T-helper 2 cell (primary cell): ENCODE results near the gene RXRA.

Experiments used
- DNase-seq, 5 experiments: peaks; one replicate each; pipeline versions ENCODE4 v3.0.0 to v3.0.0-alpha.2; 2012 to 2022

RXRA gene

DNA sequence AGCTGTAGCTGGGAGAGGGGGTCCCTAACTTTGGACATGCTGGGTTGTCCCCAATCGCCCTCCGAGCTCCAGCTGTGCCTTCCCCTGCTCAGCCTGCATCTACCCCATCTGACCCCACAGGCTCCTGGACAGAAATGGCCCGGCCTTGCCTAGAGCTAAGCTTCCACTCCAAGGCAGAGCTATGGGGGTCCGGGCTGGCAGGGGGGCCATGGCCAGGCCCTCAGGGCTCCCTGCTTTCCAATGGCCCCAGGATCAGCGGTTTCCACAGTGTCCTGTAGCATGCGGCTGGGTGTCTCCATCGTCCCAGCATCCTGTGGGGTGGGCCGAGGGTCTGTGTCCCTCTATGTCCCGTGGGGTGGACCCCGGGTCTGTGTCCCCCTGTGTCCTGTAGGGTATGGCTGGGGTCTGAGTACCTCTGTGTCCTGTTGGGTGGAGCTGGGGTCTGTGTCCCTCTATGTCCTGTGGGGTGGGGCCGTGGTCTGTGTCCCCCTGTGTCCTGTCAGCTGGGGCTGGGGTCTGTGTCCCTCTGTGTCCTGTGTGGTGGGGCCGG lies 130.6 kb downstream of the RXRA start:
- no peak for DNase-seq

DNA sequence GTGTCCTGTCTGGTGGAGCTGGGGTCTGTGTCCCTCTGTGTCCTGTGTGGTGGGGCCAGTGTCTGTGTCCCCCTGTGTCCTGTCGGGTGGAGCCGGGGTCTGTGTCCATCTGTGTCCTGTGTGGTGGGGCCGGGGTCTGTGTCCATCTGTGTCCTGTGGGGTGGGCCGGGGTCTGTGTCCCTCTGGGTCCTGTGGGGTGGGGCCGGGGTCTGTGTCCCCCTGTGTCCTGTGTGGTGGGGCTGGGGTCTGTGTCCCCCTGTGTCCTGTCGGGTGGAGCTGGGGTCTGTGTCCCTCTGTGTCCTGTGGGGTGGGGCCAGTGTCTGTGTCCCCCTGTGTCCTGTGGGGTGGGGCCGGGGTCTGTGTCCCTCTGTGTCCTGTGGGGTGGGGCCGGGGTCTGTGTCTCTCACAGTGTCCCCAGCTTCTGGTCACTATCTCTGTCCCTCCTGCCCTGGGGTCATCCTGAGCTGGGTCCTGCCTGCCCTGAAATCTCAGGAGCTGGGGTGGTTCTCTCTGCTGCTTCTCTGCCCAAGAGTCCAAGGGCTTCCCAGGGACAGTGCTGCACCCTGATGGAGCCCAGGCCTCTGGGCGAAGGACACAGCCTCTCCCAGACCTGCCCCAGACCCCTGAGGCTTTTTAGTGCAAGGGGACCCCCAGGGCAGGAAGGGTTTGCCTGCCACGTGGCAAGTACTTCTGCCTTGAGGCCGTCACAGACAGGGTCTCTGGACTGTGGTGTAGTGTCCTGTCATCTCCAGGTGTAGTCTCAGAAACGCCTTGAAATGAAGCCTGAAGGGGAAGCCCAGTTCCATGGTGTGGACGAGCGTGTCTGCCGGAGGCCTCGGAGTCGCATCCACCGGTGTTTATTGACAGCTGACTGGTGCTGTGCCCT lies 131.3 kb downstream of the RXRA start:
- no peak for DNase-seq

DNA sequence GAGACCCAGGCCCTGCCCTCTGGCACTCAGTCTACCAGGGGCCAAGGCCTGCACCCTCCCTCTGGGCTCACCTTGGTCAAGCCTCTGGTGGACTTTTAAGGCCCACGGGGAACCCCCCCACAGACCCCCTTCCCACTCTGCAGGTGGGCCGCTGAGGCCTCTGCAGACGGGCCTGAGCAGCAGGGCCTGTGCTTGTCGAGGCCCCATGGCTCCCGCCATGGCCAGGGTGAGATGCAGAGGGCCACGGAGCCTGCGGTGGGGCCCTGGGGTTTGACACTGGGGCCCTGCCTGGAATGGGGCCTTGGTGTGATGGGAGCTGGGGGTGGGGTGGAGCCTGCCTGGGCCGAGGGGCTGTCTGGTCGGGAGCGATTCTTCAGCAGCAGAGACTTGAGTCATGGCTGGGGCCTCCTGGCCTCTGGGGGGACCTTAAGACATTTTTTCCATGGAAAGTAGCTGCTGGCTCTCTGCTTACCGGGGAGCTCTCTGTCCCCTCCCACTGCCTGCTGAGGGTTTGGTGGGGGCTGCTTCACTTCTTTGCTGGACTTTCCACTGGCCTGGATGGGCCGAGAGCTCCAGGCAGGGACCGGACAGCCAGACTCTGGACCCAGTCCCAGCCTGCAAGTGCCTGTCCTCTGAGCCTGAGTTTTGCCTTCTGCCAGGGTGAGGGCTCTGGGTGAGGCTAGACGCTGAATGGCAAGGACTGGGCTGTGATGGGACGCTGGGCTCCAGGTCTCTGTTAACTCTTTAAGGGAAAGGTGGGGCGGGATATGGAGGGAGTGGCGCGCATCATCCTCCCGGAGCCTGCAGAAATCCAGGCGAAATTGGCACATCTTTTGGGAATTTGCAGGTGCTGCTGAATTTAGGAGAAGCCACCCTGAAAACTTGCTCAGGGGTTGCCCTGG lies 132.2 kb downstream of the RXRA start:
- DNase-seq: no peak

DNA sequence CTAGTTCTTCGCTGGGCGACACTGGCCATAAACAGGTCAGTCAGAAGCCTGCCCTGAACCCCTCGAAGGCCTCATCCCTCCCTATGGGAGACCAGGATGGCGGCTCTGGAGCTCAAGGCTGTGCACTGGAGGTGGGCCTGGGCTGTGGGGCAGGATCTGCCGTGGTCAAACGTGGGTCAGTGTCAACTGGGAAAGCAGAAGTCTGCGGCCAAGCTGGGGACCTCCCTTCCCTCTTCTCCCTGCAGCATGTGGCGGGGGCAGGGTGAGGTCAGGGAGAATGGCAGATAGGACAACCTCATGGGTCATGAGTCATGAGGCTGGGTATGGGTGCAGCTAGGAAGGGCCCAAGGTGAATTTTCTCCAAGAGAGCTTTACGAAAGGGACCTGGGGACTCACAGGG lies 132.9 kb downstream of the RXRA start:
- no peak for DNase-seq

DNA sequence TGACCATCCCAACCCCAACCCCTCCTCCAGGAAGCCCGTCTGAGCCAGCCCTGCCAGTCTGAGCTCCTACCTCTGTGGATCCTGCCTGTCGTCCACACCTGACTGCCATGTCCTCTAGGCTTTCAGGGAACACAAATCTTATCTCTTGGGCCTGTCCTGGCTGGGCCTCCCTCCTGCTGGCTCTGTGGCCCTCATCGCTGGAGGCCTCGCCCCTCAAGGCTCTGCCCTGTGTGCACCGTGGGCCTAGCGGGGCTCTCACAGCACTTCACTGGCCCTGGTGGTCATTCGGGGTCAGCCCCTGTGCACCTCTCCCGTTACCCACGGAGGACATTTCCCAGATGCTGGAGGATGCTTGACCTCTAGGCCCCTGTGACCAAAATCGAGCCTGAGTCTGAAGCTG lies 133.3 kb downstream of the RXRA start:
- DNase-seq: no peak

DNA sequence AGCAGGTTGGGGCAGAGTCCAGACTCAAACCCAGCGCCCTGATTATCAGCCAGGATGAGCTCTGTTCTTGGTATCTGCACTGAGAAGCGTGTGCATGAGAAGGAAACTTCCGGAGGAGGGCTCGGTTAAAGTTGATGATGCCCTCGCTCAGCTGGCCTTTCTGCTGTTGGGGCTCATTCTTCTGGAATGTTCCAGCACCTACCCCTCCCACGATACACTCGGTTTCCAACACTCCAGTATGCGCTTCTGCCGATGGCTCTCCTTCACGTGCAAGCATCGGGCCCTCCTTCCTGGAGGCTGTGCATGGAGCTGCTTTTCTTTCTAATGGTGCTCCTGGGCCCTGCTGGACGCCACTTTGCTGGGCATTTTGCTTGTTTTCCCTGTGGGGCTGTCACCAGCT lies 134.0 kb downstream of the RXRA start:
- no peak for DNase-seq

DNA sequence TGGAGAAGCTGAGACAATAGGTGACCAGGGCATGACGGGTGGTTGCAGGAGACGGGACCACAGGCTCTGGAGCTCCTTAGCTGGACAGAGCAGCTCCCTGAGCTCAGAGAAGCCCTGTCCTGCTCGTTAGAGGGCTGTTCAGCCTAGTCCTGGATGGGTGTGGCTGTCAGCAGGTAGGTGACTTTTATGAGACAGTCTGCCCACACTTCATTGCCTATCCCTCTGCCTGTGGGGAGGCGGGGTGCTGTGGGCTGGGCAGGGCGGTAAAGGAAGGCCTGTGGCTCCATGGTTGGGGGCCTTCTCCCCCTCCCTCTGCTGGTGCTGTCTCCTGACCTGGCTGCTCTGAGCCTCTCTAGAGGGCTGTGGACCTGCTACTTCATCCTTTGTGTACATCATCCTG lies 134.6 kb downstream of the RXRA start:
- DNase-seq: no peak

DNA sequence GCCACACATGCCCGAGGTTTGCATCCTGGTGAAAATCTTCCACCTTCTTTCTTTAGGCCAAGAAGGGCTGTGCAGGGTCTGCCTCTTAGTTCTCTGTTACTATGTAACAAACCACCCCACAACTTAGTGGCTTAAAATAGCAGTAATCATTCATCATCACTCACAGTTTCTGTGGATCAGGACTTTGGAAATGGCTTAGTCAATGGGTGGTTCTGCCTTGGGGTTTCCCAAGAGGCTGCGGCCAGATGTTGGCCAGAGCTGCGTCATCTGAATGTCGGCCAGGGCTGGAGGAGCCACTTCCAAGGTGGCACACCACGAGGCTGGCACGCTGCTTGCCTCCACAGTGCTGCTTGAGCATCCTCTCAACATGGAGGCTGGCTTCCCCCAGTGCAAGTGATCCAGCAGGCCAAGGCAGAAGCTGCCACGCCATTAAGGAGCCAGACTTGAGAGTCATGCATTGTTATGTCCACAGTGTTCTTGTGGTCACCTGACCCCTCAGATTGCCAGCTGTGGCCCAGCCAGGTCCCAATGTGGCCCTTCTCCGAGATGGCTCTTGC lies 135.2 kb downstream of the RXRA start:
- no peak for DNase-seq

DNA sequence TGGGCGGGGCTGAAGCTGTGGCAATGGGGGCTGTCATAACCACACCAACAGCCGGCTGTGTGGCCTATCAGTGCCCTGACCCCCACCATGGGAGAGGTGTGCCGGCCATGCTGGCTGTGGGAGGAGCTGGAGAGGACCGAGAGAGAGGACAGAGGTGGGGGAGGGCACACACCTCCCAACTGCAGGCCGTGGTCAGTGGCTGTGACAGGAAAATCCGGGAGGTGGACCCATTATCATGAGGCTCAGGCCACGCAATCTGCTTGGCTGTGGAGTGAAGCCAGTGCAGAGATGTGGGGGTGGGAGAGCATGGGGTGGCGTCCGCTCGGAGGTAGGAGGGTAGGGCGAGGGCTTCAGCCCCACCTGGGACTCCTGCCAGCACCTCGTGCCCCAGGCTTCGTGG lies 136.1 kb downstream of the RXRA start:
- no peak for DNase-seq

DNA sequence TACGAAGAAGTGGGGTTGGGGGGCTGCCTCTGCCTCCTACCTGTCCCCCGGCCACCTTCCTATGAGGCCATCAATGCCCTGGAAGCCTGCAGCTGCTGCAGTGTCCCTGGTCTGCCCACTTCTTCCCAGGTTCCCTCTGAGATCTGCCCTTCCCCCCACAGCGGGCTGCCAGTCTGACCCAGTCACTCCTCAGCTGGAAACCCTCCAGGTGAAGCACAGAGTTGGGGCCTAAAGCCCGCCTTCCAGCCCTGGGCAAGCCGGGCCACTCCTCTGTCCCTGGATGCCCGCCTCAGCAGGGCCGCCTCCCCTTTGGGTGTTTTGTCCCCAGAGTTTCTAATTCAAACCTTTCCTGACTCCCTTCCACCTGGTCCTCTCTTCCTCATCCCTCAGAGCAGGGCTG lies 137.0 kb downstream of the RXRA start:
- DNase-seq: no peak

DNA sequence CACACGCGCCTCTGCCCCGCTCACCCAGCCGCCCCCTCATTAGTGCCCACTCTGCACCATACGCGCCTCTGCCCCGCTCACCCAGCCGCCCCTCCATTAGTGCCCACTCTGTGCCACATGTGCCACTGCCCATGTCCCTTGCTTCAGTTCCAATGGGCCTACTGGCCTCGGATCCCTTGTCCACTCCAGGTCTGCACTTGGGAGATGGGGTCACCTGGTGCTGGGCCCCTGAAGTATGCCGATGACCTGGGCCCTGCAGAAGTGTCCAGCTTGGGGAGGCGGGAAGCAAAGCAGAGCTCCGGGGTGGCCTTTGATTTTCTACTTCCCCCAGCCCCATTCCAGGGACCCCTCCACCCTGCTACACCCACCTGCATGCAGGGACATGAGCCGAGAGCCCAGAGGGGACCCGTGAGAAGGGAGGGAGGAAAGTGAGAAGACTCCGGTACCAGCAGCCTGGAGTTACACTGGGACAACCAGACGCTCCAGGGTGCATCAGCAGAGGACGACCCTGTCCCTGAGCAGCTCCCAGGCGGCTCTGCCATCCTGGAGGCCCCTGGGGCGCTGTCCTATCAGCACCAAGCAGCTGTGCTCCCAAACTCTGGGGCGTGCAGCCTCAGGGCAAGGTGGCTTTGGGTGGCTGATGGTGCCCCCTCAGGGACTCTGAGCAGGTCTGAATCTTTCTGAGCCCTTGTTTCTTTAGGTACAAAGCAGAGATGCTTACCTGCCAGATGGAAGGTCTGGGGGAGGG lies 140.8 kb downstream of the RXRA start:
- no peak for DNase-seq

DNA sequence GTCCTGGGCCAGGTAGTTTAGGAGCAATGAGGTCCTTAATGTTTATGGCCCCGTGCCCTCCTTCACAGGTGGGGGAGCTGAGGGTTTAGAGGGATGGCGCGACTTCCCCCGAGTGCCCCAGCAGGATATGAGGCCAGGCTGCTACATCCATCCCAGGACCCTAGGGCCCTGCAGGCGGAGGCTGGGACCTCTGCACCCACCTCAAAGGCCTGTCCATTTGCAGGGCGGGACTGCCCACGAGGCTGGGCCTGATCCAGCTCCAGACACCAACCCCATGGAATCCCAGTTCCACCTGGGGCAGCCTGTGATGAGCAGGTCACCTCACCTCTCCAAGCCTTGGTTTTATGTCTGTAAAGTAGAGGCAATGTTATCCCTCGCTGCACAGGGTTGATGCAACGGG lies 142.1 kb downstream of the RXRA start:
- no peak for DNase-seq

DNA sequence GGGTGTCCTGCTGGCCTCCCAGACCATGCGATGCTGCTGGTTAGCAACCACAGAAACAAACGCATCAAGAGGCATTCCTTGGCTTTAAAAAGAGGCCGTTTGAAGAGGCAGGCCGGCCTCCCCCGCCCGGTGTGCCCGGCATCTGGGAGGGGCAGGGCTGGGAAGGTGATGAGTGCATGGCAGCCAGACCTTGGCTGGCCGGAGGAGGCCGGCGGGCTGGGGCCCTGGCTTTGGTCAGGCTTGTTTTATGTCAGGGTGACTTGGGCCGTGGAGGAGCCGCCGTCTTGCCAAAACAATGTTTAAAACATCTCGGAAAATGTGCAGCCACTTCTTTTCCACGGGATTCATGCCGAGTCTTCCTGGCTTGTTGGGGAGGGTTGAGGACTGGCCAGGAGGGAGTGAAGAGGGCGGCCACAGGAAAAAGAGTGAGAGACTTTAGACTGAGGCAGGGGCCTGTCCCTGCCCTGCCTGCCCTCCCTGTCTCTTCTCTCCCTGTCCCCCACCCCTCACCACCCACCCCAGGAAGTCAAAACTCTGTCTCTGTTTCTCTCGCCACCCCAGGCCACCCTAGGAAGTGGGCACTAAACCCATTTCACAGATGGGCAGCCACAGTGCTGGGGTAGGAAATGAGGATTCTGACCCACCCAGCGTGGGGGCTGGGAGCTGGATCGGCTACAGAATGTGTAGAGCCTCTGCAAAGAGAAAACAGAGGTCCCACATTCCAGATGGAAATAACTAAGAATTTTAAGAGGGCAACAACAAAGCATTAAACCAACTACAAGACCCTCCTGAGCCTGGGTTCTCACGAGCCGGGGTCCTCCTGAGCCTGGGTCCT lies 143.0 kb downstream of the RXRA start:
- no peak for DNase-seq

DNA sequence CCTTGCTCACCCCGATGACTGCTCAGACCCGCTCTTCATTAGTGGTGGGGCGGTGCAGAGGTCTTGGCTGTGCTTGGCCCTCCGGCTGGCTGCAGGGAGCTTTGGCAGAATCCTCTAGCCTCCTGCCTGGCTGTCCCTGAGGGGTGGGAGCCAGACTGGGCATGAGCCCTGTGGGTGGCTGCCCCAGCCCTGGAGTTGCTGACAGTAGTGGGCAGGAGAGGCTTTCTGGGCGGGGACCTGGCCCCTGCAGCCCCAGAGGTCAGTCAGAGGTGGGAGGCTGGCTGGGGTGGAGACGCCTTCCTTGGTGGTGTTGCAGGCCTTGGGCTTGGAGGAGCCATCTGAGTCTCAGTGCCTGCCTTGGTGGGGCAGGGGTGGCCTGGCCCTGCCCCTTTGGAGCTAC lies 146.0 kb downstream of the RXRA start:
- DNase-seq: no peak

DNA sequence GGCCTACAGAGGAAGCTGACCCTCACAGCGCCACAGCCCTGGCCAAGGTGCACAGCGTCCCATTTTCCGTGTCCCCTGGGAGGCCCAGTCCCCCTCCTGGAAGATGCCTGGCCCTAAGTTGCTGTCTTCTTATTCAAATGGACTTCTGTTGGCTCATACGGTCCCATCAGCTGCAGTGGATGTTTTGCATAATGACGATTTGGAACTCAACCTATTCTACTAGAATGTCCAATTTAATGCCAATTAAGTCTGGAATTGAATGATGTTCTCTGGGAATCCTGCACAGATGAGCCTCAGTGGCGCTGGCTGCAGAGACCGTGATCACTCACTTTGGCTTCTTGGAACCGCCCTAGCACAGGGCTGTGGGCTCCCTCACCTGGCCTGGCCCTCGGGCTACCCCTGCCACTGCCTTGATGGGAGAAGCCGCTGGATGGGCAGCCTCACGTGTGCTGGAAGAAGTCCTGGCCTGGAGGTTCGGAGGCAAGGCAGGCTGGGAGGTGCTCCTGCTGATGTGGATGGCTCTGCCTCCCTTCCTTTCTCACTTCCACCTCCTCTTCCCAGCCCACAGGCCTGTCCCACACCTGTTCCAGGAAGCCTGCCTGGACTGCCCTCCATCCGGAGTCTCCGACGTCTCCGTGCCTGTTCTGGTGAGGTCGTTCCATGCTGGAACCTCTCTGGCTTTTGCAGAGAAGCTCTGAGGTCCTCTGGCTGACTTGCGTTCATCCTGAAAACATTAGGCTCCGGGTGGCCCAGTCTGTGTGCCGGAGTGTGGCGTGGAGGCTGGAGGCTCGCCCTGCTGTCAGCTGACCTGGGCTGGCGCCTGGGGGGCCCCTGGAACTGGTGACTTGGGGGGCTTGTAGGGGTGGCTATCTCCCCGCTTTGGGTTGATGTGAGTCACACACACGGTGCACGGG lies 147.1 kb downstream of the RXRA start:
- DNase-seq: no peak

DNA sequence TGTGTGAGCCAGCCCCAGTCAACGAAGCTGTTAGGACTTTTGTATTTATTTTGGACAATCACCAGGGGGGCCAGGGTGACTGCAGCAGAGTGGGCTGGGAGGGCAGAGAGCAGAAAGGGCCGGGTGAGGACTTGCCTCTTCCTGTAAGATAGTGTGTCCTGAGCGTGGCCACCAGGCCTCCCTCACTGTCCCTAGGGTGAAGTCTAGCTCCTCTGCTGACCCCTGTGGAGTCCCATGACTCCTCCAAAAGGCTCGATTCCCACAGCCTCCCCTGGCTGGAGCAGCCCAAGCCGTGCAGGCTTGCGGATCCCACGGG lies 147.8 kb downstream of the RXRA start:
- DNase-seq: no peak

DNA sequence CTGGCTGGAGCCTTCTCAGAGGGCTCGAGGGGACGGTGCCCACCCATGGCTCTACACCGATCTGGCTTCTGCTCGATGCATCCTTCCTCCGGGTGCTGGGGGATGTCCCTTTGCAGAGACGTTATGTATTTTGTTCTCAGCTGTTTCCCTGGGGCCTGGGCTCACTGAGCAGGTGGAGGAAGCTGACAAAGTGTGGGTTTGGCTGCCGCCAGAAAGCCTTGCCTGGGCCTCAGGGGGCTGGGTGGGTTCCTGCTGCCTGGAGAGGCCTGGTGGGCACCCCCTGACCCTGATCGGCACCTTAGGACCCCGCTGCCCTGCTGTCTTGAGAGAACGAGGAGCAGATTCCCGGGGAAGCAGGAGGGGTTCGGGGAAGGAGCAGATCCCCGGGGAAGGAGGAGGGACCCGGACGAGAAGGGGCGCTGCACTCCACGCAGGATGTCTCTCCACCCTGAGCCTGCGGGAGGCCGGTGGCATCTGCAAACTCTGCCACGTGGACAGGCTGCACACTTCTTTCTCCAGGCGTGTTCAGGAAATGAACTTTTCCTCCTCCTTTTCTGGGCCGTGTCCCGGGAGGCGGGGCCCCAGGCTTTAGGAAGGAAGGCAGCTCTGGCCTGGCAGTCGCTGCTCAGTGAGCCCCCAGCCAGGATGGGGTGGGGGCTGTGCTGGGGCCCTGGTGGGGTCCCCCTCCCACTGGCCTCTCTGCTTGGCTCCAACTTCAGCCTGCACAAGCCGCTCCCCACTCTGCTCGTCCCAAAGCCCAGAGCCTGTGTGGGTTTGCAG lies 148.9 kb downstream of the RXRA start:
- no peak for DNase-seq

DNA sequence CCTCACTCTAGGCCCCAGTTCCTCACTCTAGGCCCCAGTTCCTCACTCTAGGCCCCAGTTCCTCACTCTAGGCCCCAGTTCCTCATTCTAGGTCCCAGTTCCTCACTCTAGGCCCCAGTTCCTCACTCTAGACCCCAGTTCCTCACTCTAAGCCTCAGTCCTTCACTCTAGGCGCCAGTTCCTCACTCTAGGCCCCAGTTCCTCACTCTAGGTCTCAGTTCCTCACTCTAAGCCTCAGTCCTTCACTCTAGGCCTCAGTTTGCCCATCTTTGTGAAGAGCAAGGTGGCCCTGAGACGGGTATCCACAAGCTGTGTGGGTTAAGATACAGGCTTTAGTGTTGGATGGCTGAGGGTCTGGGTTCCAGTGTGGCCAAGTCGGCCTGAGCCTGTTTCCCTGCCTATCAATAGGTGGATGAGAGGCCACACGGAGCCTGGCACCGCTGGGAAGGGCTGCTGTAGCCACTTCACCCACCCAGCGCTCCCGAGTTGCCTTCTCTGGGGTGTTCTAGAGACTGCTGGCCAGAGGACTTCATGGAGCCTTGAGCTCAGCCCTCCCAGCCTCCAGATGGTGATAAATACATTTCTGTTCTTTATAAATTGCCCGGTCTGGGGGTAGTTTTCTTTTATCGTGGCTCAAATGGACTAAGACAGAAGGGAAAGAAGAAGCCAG lies 150.2 kb downstream of the RXRA start:
- DNase-seq: no peak

DNA sequence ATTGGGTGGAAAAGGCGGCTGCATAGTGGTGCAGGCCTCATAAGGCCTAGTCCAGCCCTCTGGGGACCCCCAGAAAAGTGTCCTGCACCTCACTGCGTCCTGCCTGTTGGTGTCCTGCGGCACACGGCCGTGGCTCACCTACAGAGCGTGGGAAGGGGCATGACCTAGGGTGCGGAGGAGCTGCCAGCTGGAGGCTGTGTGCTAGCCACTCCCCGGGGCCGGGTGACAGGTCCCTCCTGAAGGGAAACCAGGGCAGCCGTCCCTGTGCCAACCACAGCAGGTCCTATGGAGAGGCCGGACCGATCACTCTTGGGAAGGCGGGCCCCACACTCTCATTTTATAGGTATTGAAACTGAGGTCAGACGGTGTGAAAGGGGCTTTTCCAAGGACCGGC lies 150.7 kb downstream of the RXRA start:
- DNase-seq: no peak
